ENCODE measurements around the gene MFF. TPM values are rescaled to one million over a fixed set of nuclear protein-coding genes. Genes with fewer than 3 reads are reported as not detected.

Gene MFF
- polyA plus RNA-seq, 1 of the 3 experiments (the other 2 are of a cell fraction) = 51.0 TPM

GRCh38 chr2:227308784-227309183, 16.3 kb upstream of the MFF start:
- no peak overlapping the region for H3K27ac ChIP-seq (ENCODE audit: low read depth in 2 of 2, low read length in 1 of 2)
- no peaks in the 10 kb centered on the region for H3K4me1 ChIP-seq (ENCODE audit: control insufficient read depth in 1 of 2, insufficient read depth in 2 of 2, low read depth in 1 of 2, low read length in 1 of 2)
- ChIA-PET POLR2A (no interaction called here), CTCF (interaction anchor here (1.5 kb wide), 1 partner anchor 71 kb away, joined by 4 read pairs; no protein-coding TSS in a partner anchor)
- WGBS (ENCODE audit: low lambda C conversion rate) = 61% methylated on average over 4 of the region's 4 CpGs
- no peaks in the 10 kb centered on the region for H3K36me3 ChIP-seq (replicated peaks in 1 of 2; ENCODE audit: control insufficient read depth in 1 of 2, insufficient read depth in 2 of 2, low read length in 1 of 2)
- DNase-seq = no peak
- no peaks in the 10 kb centered on the region for H4K20me1 ChIP-seq (ENCODE audit: insufficient read depth)
- TF ChIP-seq RAD21 (IDR thresholded peaks at IDR 0.05; ENCODE audit: low read length) (no peak), PBX3 (IDR thresholded peaks at IDR 0.05) (peak; percentile 21; the same call in 1 of the 2 replicates)
- H3K9ac ChIP-seq = no peak overlapping the region
- H3K9me3 ChIP-seq = no peaks in the 10 kb centered on the region
- no peaks in the 10 kb centered on the region for H3F3A ChIP-seq (replicated peaks; ENCODE audit: insufficient read depth)
- H3K27me3 ChIP-seq (ENCODE audit: insufficient read depth) = no peaks in the 10 kb centered on the region
- no peak overlapping the region for H3K4me2 ChIP-seq
- no peak overlapping the region for H3K4me3 ChIP-seq (ENCODE audit: low read depth in 2 of 2, low read length in 1 of 2)
- no peaks in the 10 kb centered on the region for H3K9me2 ChIP-seq
- H2AFZ ChIP-seq (ENCODE audit: low read depth) = no peak overlapping the region
- no peaks in the 10 kb centered on the region for H3K79me2 ChIP-seq (ENCODE audit: insufficient read depth)

GRCh38 chr2:227310756-227311110, 14.3 kb upstream of the MFF start:
- no peaks in the 10 kb centered on the region for H3K9me3 ChIP-seq
- ChIA-PET CTCF (interaction anchor here (1.9 kb wide), 1 partner anchor 10 kb away, joined by 5 read pairs; no protein-coding TSS in a partner anchor), POLR2A (no interaction called here)
- H3K79me2 ChIP-seq (ENCODE audit: insufficient read depth) = no peaks in the 10 kb centered on the region
- no peak overlapping the region for H3K4me2 ChIP-seq
- WGBS (ENCODE audit: low lambda C conversion rate) = 80% methylated on average over 4 of the region's 4 CpGs
- no peaks in the 10 kb centered on the region for H3K27me3 ChIP-seq (ENCODE audit: insufficient read depth)
- no peaks in the 10 kb centered on the region for H3K4me1 ChIP-seq (ENCODE audit: control insufficient read depth in 1 of 2, insufficient read depth in 2 of 2, low read depth in 1 of 2, low read length in 1 of 2)
- DNase-seq = no peak
- H3F3A ChIP-seq (replicated peaks; ENCODE audit: insufficient read depth) = no peaks in the 10 kb centered on the region
- no peaks in the 10 kb centered on the region for H3K9me2 ChIP-seq
- H4K20me1 ChIP-seq (ENCODE audit: insufficient read depth) = no peaks in the 10 kb centered on the region
- H3K9ac ChIP-seq = no peak overlapping the region
- TF ChIP-seq PBX3 (IDR thresholded peaks at IDR 0.05) (no peak), TEAD4 (IDR thresholded peaks at IDR 0.05; ENCODE audit: borderline replicate concordance, insufficient read depth) (no peak), FOXJ3 (CRISPR knock-in tag; IDR thresholded peaks at IDR 0.05) (no peak), MXI1 (IDR thresholded peaks at IDR 0.05; ENCODE audit: low read depth, low read length) (no peak), ELF1 (IDR thresholded peaks at IDR 0.05) (no peak), CTCF (IDR thresholded peaks at IDR 0.05) (no peak)
- H3K4me3 ChIP-seq (ENCODE audit: low read depth in 2 of 2, low read length in 1 of 2) = no peak overlapping the region
- no peak overlapping the region for H3K27ac ChIP-seq (ENCODE audit: low read depth in 2 of 2, low read length in 1 of 2)
- no peak overlapping the region for H2AFZ ChIP-seq (ENCODE audit: low read depth)
- no peaks in the 10 kb centered on the region for H3K36me3 ChIP-seq (replicated peaks in 1 of 2; ENCODE audit: control insufficient read depth in 1 of 2, insufficient read depth in 2 of 2, low read length in 1 of 2)
